Thyroid gland (tissue), 4 donors: ENCODE measurements around the gene CSNK2A1. TPM values are rescaled to one million over a fixed set of nuclear protein-coding genes. Genes with fewer than 3 reads are reported as not detected.

Source experiments
- DNase-seq, 2 donors: peaks; one replicate each; pipeline ENCODE4 v3.0.0-alpha.2; 2019
- H3K27ac ChIP-seq, 3 donors: fragments of 200-600 bp; sonication (generic); 1 replicate in 2 of 3; 2 replicates in 1 of 3; pipeline ENCODE4 v1.5.1; 2016 to 2019; ENCODE audit warnings: mild to moderate bottlenecking in 1 of 3, moderate library complexity in 1 of 3
- H3K27me3 ChIP-seq: fragments of 200-600 bp; sonication (generic); one replicate; pipeline ENCODE4 v1.5.1; 2019
- H3K36me3 ChIP-seq, 2 donors: fragments of 200-600 bp; sonication (generic); one replicate each; pipeline ENCODE4 v1.5.1; 2016 to 2019
- H3K4me1 ChIP-seq, 2 donors: fragments of 200-600 bp; sonication (generic); one replicate each; pipeline ENCODE4 v1.5.1; 2017 to 2019
- H3K4me3 ChIP-seq, 3 donors: fragments of 200-600 bp; sonication (generic); replicated peaks in 1 of 3; 1 replicate in 2 of 3; 2 replicates in 1 of 3; pipeline ENCODE4 v1.5.1; 2016; ENCODE audit warnings: mild to moderate bottlenecking in 1 of 3
- H3K9me3 ChIP-seq: fragments of 200-600 bp; sonication (generic); one replicate; pipeline ENCODE4 v1.5.1; 2017
- POLR2A ChIP-seq, 2 donors: fragments of 450-650 bp; IDR thresholded peaks; one replicate each; pipeline ENCODE4 v1.6.1; 2017; ENCODE audit warnings: antibody characterized with exemption in 2 of 2, mild to moderate bottlenecking in 2 of 2, moderate library complexity in 1 of 2
- WGBS, 2 donors: methylation state at CpG; one replicate each; pipeline ENCODE4 v1.1.5; 2017; 5-methylcytosine and 5-hydroxymethylcytosine counted together
- intact Hi-C: fragments of 100-400 bp; cut with DNase I; formaldehyde crosslinking; loops from one replicate; pipeline ENCODE4 v1.15.1; 2023
- total RNA-seq, 4 donors: library from RNA; depleted of rRNA; stranded (reverse); fragments of >200 nt; gene quantifications; one replicate each; pipeline ENCODE4 v1.2.3, GENCODE V29; 2016
- TF ChIP-seq, protein P1 (sequence below), 6 experiments: fragments of 200-600 bp in 3 of 6; fragments of 450-650 bp in 3 of 6; sonication (generic) in 3 of 6; IDR thresholded peaks; one replicate each; pipeline ENCODE4 v1.5.1; 2016 to 2019; ENCODE audit warnings: antibody characterized with exemption in 6 of 6, mild to moderate bottlenecking in 2 of 6, inconsistent platforms in 1 of 6, moderate library complexity in 1 of 6

The CSNK2A1 gene
- total RNA-seq, 4 donors from 2014 or later = 88.0 to 153 (median 105) TPM

GRCh38 chr20:531608-532007 lies 12.0 kb downstream of the CSNK2A1 start:
- Histone ChIP-seq H3K27ac (no peak overlapping the region), H3K4me3 (no peak overlapping the region), H3K4me1 (peaks cover 23 to 30% of the 10 kb centered on the region in 2 donors), H3K9me3 (no peaks in the 10 kb centered on the region), H3K36me3 (peaks cover 0 to 6% of the 10 kb centered on the region in 2 donors), H3K27me3 (no peaks in the 10 kb centered on the region)
- no peak for DNase-seq
- TF ChIP-seq, protein P1, sequence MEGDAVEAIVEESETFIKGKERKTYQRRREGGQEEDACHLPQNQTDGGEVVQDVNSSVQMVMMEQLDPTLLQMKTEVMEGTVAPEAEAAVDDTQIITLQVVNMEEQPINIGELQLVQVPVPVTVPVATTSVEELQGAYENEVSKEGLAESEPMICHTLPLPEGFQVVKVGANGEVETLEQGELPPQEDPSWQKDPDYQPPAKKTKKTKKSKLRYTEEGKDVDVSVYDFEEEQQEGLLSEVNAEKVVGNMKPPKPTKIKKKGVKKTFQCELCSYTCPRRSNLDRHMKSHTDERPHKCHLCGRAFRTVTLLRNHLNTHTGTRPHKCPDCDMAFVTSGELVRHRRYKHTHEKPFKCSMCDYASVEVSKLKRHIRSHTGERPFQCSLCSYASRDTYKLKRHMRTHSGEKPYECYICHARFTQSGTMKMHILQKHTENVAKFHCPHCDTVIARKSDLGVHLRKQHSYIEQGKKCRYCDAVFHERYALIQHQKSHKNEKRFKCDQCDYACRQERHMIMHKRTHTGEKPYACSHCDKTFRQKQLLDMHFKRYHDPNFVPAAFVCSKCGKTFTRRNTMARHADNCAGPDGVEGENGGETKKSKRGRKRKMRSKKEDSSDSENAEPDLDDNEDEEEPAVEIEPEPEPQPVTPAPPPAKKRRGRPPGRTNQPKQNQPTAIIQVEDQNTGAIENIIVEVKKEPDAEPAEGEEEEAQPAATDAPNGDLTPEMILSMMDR (IDR thresholded peaks at IDR 0.05) = no peak
- intact Hi-C loops = no loop called here

DNA sequence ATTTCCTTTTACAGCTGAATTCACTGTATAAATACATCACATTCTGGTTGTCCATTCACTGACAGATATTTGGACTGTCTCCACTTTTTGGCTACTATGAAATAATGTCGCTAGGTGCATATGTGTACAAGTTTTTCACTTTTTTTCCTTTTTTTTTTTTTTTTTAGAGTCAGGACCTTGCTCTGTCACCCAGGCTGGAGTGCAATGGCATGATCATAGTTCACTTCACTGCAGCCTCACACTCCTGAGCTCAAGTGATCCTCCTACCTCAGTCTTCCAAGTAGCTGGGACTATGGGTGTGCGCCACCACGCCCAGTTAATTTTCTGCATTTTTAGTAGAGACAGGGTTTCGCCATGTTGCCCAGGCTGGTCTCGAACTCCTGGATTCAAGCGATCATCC lies 13.3 kb downstream of the CSNK2A1 start:
- Histone ChIP-seq H3K4me1 (peaks cover 14 to 18% of the 10 kb centered on the region in 2 donors), H3K4me3 (no peak overlapping the region), H3K27me3 (no peaks in the 10 kb centered on the region), H3K36me3 (peaks cover 0 to 12% of the 10 kb centered on the region in 2 donors), H3K9me3 (no peaks in the 10 kb centered on the region), H3K27ac (no peak overlapping the region)
- intact Hi-C loops = no loop called here
- DNase-seq = no peak
- 94 to 100% methylated on average over 6 of the region's 6 CpGs for WGBS, 2 donors
- no peak for TF ChIP-seq POLR2A (IDR thresholded peaks at IDR 0.05)
- TF ChIP-seq, protein P1 (IDR thresholded peaks at IDR 0.05) = no peak

DNA sequence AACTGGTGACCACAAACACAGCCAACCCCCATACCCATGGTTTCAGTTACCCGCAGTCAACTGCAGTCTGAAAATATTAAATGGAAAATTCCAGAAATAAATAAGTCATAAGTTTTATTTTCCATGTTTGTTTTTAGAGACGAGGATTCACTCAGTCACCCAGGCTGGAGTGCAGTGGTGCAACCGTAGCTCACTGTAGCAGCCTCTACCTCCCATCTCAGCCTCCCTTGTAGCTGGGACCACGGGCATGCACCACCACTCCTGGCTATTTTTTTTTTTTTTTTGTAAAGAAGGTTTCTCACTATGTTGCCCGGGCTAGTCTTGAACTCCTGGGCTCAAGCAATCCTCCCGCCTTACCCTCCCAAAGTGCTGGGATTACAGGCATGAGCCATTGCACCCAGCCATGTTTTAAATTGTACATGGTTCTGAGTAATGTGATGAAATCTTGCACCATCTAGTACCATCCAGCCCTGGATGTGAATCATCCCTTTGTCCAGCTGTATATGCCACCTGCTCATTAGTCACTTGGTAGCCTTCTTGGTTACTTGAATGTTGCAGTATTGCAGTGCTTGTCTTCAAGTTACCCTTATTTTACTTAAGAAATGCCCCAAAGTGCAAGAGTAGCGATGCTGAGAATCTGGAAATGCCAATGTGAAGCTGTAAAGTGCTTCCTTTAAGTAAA lies 14.5 kb downstream of the CSNK2A1 start:
- H3K4me3 ChIP-seq = no peak overlapping the region

DNA sequence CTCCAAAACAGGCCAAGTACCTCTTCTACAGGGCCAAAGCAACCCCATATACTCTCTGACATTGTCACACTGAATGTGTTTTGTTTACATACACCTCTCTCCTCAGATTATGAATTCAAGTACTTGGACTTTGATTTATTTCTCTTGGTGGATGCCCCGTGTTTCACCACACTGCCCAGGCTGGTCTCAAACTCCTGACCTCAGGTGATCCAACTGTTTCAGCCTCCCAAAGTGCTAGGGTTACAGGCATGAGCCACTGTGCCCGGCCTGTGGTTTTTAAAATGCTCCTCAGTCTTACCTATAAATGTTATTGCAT lies 16.1 kb downstream of the CSNK2A1 start:
- Histone ChIP-seq H3K27me3 (no peaks in the 10 kb centered on the region), H3K9me3 (no peaks in the 10 kb centered on the region), H3K36me3 (peaks cover 0 to 12% of the 10 kb centered on the region in 2 donors), H3K27ac (no peak overlapping the region), H3K4me1 (peaks cover 2 to 6% of the 10 kb centered on the region in 2 donors), H3K4me3 (no peak overlapping the region)
- TF ChIP-seq, protein P1 (IDR thresholded peaks at IDR 0.05) = no peak
- no peak for TF ChIP-seq POLR2A (IDR thresholded peaks at IDR 0.05)
- WGBS, 2 donors = 97 to 100% methylated on average over 2 of the region's 2 CpGs
- intact Hi-C loops = no loop called here
- DNase-seq = no peak

More for the DNA sequence above, 14.5 kb downstream of the CSNK2A1 start:
- no peaks in the 10 kb centered on the region for H3K9me3 ChIP-seq
- H3K27ac ChIP-seq = no peak overlapping the region
- H3K36me3 ChIP-seq = peaks cover 0 to 12% of the 10 kb centered on the region in 2 donors
- TF ChIP-seq POLR2A (IDR thresholded peaks at IDR 0.05) = no peak
- TF ChIP-seq, protein P1 (IDR thresholded peaks at IDR 0.05) = no peak
- intact Hi-C loops = no loop called here
- 94 to 99% methylated on average over 7 of the region's 7 CpGs for WGBS, 2 donors
- no peak for DNase-seq
- peaks cover 14 to 16% of the 10 kb centered on the region in 2 donors for H3K4me1 ChIP-seq
- H3K27me3 ChIP-seq = no peaks in the 10 kb centered on the region

DNA sequence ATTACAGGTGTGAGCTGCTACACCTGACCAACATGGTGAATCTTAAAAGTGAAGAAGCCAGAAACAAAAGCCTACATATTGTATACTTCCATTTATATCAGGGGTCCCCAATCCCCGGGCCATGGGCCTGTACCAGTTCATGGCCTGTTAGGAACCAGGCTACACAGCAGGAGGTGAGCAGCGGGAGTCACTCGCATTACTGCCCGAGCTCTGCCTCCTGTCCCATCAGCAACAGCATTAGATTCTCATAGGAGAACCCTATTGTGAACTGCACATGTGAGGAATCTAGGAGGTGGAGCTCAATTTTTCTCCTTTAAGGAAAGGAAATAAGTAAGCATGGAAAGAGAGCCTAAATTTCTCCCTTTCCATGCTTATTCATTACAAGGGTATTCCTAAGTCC lies 21.7 kb downstream of the CSNK2A1 start:
- intact Hi-C loops = no loop called here
- Histone ChIP-seq H3K4me3 (no peak overlapping the region), H3K4me1 (peaks cover 5 to 6% of the 10 kb centered on the region in 2 donors), H3K27me3 (no peaks in the 10 kb centered on the region), H3K9me3 (no peaks in the 10 kb centered on the region), H3K27ac (no peak overlapping the region), H3K36me3 (peaks cover 0 to 6% of the 10 kb centered on the region in 2 donors)
- TF ChIP-seq, protein P1 (IDR thresholded peaks at IDR 0.05) = no peak
- TF ChIP-seq POLR2A (IDR thresholded peaks at IDR 0.05) = no peak
- 83 to 94% methylated on average over 4 of the region's 4 CpGs for WGBS, 2 donors
- DNase-seq = no peak
